ENCODE results near the gene KRTAP10-3.

- TF ChIP-seq CTCF (IDR thresholded peaks at IDR 0.05) (no peak), POLR2A (IDR thresholded peaks at IDR 0.05) (no peak)
These were observed 17.4 kb upstream of the KRTAP10-3 start for GRCh38 chr21:44576025-44576420.

Measured in heart left ventricle (tissue), 13 donors.